ENCODE data around the gene CPHXL2. TPM values are rescaled to one million over a fixed set of nuclear protein-coding genes. Genes with fewer than 3 reads are reported as not detected.

Gene CPHXL2
- total RNA-seq, 2 donors from 2014 or later = not detected

GRCh38 chr16:75660321-75660720 lies 16.5 kb downstream of the CPHXL2 start:
- no peak overlapping the region for H3K27ac Mint-ChIP-seq
- H3K36me3 Mint-ChIP-seq = peaks cover 18% of the 10 kb centered on the region
- H3K4me3 Mint-ChIP-seq = no peak overlapping the region
- no peaks in the 10 kb centered on the region for H3K27me3 Mint-ChIP-seq
- DNase-seq (ENCODE audit: low spot score) = no peak
- H3K4me1 Mint-ChIP-seq (ENCODE audit: low read depth in 2 of 2) = peaks cover 8 to 11% of the 10 kb centered on the region in 2 donors
- ATAC-seq = no peak
- no peaks in the 10 kb centered on the region for H3K9me3 Mint-ChIP-seq

GRCh38 chr16:75658175-75658574 lies 18.6 kb downstream of the CPHXL2 start:
- Mint-ChIP-seq H3K27ac (no peak overlapping the region), H3K4me3 (no peak overlapping the region), H3K27me3 (no peaks in the 10 kb centered on the region), H3K36me3 (peaks cover 26% of the 10 kb centered on the region), H3K4me1 (ENCODE audit: low read depth in 2 of 2) (peaks cover 21% of the 10 kb centered on the region in 2 donors), H3K9me3 (no peaks in the 10 kb centered on the region)
- DNase-seq (ENCODE audit: low spot score) (no peak), ATAC-seq (no peak)

GRCh38 chr16:75653922-75654321 lies 22.9 kb downstream of the CPHXL2 start:
- no peak for ATAC-seq
- no peaks in the 10 kb centered on the region for H3K27me3 Mint-ChIP-seq
- H3K4me3 Mint-ChIP-seq = peak overlapping the region; percentile 52
- peaks cover 36% of the 10 kb centered on the region for H3K36me3 Mint-ChIP-seq
- peak overlapping the region; percentile 7 to 92 for H3K27ac Mint-ChIP-seq
- peaks cover 45 to 56% of the 10 kb centered on the region in 2 donors for H3K4me1 Mint-ChIP-seq (ENCODE audit: low read depth in 2 of 2)
- H3K9me3 Mint-ChIP-seq = no peaks in the 10 kb centered on the region
- DNase-seq (ENCODE audit: low spot score) = no peak

GRCh38 chr16:75648265-75649076 lies 28.3 kb downstream of the CPHXL2 start:
- peak; percentile 53 to 66 for ATAC-seq
- H3K4me1 Mint-ChIP-seq (ENCODE audit: low read depth in 2 of 2) = peaks cover 48 to 62% of the 10 kb centered on the region in 2 donors
- peak overlapping the region; percentile 97 for H3K4me3 Mint-ChIP-seq
- peak; percentile 84 for DNase-seq (ENCODE audit: low spot score)
- H3K36me3 Mint-ChIP-seq = peaks cover 24% of the 10 kb centered on the region
- no peaks in the 10 kb centered on the region for H3K27me3 Mint-ChIP-seq
- H3K27ac Mint-ChIP-seq = peak overlapping the region; percentile 92 to 99
- no peaks in the 10 kb centered on the region for H3K9me3 Mint-ChIP-seq

- peaks cover 44 to 54% of the 10 kb centered on the region in 2 donors for H3K4me1 Mint-ChIP-seq (ENCODE audit: low read depth in 2 of 2)
- H3K27me3 Mint-ChIP-seq = no peaks in the 10 kb centered on the region
- peak within 1 kb of the TSS; percentile 97 for H3K4me3 Mint-ChIP-seq
- no peaks in the 10 kb centered on the region for H3K9me3 Mint-ChIP-seq
- H3K27ac Mint-ChIP-seq = peak within 1 kb of the TSS; percentile 99
- DNase-seq (ENCODE audit: low spot score) = peak; percentile 95
- peak; percentile 96 to 97 for ATAC-seq
- H3K36me3 Mint-ChIP-seq = peaks cover 24% of the 10 kb centered on the region
Observed at GRCh38 chr16:75647492-75648264, 29.1 kb downstream of the CPHXL2 start, which contains the start of the genes KARS1 and TERF2IP. Gene KARS1, minus strand, starts transcription at chr16:75647665. Its CDS starts 26 bp downstream, at chr16:75647639. Gene TERF2IP, plus strand, starts transcription at chr16:75647773. Its CDS starts 110 bp downstream, at chr16:75647883.

- peaks cover 24% of the 10 kb centered on the region for H3K36me3 Mint-ChIP-seq
- DNase-seq (ENCODE audit: low spot score) = no peak
- peak; percentile 28 to 50 for ATAC-seq
Observed at GRCh38 chr16:75647112-75647491, 29.7 kb downstream of the CPHXL2 start.

GRCh38 chr16:75644240-75645012 lies 32.4 kb downstream of the CPHXL2 start:
- peak overlapping the region; percentile 97 for H3K4me3 Mint-ChIP-seq
- DNase-seq (ENCODE audit: low spot score) (no peak), ATAC-seq (no peak)
- no peaks in the 10 kb centered on the region for H3K27me3 Mint-ChIP-seq
- peak overlapping the region; percentile 59 to 75 for H3K27ac Mint-ChIP-seq
- no peaks in the 10 kb centered on the region for H3K9me3 Mint-ChIP-seq
- peaks cover 24% of the 10 kb centered on the region for H3K36me3 Mint-ChIP-seq
- peaks cover 25 to 31% of the 10 kb centered on the region in 2 donors for H3K4me1 Mint-ChIP-seq (ENCODE audit: low read depth in 2 of 2)

More at GRCh38 chr16:75647112-75647491, 29.7 kb downstream of the CPHXL2 start:
- H3K27ac Mint-ChIP-seq = peak overlapping the region; percentile 99
- H3K4me3 Mint-ChIP-seq = peak overlapping the region; percentile 97
- H3K27me3 Mint-ChIP-seq = no peaks in the 10 kb centered on the region
- no peaks in the 10 kb centered on the region for H3K9me3 Mint-ChIP-seq
- H3K4me1 Mint-ChIP-seq (ENCODE audit: low read depth in 2 of 2) = peaks cover 40 to 48% of the 10 kb centered on the region in 2 donors

GRCh38 chr16:75640598-75640997 lies 36.2 kb downstream of the CPHXL2 start:
- Mint-ChIP-seq H3K36me3 (peaks cover 49% of the 10 kb centered on the region), H3K4me1 (ENCODE audit: low read depth in 2 of 2) (peaks cover 24 to 33% of the 10 kb centered on the region in 2 donors), H3K27me3 (no peaks in the 10 kb centered on the region), H3K9me3 (no peaks in the 10 kb centered on the region), H3K4me3 (no peak overlapping the region), H3K27ac (peak overlapping the region in 1 of 2 donors; percentile 54)
- DNase-seq (ENCODE audit: low spot score) (no peak), ATAC-seq (no peak)

- peak overlapping the region in 1 of 2 donors; percentile 10 for H3K27ac Mint-ChIP-seq
Observed at GRCh38 chr16:75635036-75635435, 41.8 kb downstream of the CPHXL2 start.

GRCh38 chr16:75632857-75633256 lies 44.0 kb downstream of the CPHXL2 start:
- no peak for ATAC-seq
- Mint-ChIP-seq H3K4me1 (ENCODE audit: low read depth in 2 of 2) (peaks cover 13 to 20% of the 10 kb centered on the region in 2 donors), H3K27me3 (no peaks in the 10 kb centered on the region), H3K27ac (no peak overlapping the region), H3K4me3 (no peak overlapping the region), H3K36me3 (peaks cover 69% of the 10 kb centered on the region), H3K9me3 (no peaks in the 10 kb centered on the region)
- DNase-seq (ENCODE audit: low spot score) = no peak

More at GRCh38 chr16:75635036-75635435, 41.8 kb downstream of the CPHXL2 start:
- H3K9me3 Mint-ChIP-seq = no peaks in the 10 kb centered on the region
- DNase-seq (ENCODE audit: low spot score) = no peak
- no peaks in the 10 kb centered on the region for H3K27me3 Mint-ChIP-seq
- H3K36me3 Mint-ChIP-seq = peaks cover 56% of the 10 kb centered on the region
- H3K4me1 Mint-ChIP-seq (ENCODE audit: low read depth in 2 of 2) = peaks cover 6 to 13% of the 10 kb centered on the region in 2 donors
- H3K4me3 Mint-ChIP-seq = no peak overlapping the region
- no peak for ATAC-seq

- H3K36me3 Mint-ChIP-seq = peaks cover 72% of the 10 kb centered on the region
- H3K27ac Mint-ChIP-seq = no peak overlapping the region
- no peaks in the 10 kb centered on the region for H3K9me3 Mint-ChIP-seq
- peaks cover 34 to 36% of the 10 kb centered on the region in 2 donors for H3K4me1 Mint-ChIP-seq (ENCODE audit: low read depth in 2 of 2)
- H3K27me3 Mint-ChIP-seq = no peaks in the 10 kb centered on the region
- ATAC-seq = no peak
- no peak overlapping the region for H3K4me3 Mint-ChIP-seq
- no peak for DNase-seq (ENCODE audit: low spot score)
Observed at GRCh38 chr16:75630052-75630451, 46.8 kb downstream of the CPHXL2 start.

GRCh38 chr16:75629132-75629531 lies 47.7 kb downstream of the CPHXL2 start:
- DNase-seq (ENCODE audit: low spot score) (no peak), ATAC-seq (no peak)
- Mint-ChIP-seq H3K27ac (peak overlapping the region; percentile 57 to 67), H3K9me3 (no peaks in the 10 kb centered on the region), H3K4me3 (no peak overlapping the region), H3K27me3 (no peaks in the 10 kb centered on the region), H3K36me3 (peaks cover 70% of the 10 kb centered on the region), H3K4me1 (ENCODE audit: low read depth in 2 of 2) (peaks cover 40 to 42% of the 10 kb centered on the region in 2 donors)

GRCh38 chr16:75628351-75628750 lies 48.5 kb downstream of the CPHXL2 start:
- H3K4me1 Mint-ChIP-seq (ENCODE audit: low read depth in 2 of 2) = peaks cover 40 to 42% of the 10 kb centered on the region in 2 donors
- DNase-seq (ENCODE audit: low spot score) = no peak
- peaks cover 64% of the 10 kb centered on the region for H3K36me3 Mint-ChIP-seq
- H3K9me3 Mint-ChIP-seq = no peaks in the 10 kb centered on the region
- no peak for ATAC-seq
- no peak overlapping the region for H3K4me3 Mint-ChIP-seq
- no peaks in the 10 kb centered on the region for H3K27me3 Mint-ChIP-seq
- H3K27ac Mint-ChIP-seq = peak overlapping the region; percentile 57 to 67
